OCI-LY3 (cell line): ENCODE results near the gene LEUTX.

Experiments
- EZH2phosphoT487 ChIP-seq: fragments of 200-600 bp; shearing (Covaris generic); IDR thresholded peaks from 2 replicates; pipeline ENCODE4 v1.6.1; 2018; ENCODE audit warnings: antibody characterized with exemption, mixed run types, low read depth
- TF ChIP-seq, protein P1 (sequence below): fragments of 200-600, 300-600 bp; sonication (generic); IDR thresholded peaks from 2 replicates; pipeline ENCODE4 v1.5.1; 2014; ENCODE audit warnings: antibody characterized with exemption, low read length, low read depth

DNA sequence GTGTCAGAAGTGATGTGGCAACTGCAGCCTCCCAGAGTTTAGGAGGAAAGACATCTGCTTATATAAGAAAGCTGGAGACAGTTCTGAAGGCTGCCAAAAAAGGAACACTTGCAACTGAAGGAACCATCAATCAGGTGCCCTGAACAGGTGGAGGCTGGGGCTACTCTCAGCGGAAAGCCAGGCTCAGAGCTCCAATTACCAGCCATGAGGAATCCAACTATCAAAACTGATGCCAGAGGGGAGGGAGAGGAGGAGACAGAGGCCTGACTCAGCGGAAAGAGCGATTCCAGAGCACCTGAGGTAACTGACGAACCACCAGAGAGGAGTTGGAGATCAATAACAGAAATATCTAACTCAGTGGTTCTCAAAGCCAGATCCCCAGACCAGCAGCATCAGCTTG, 24.3 kb downstream of the LEUTX start:
- no peak for TF ChIP-seq EZH2phosphoT487
- TF ChIP-seq, protein P1, sequence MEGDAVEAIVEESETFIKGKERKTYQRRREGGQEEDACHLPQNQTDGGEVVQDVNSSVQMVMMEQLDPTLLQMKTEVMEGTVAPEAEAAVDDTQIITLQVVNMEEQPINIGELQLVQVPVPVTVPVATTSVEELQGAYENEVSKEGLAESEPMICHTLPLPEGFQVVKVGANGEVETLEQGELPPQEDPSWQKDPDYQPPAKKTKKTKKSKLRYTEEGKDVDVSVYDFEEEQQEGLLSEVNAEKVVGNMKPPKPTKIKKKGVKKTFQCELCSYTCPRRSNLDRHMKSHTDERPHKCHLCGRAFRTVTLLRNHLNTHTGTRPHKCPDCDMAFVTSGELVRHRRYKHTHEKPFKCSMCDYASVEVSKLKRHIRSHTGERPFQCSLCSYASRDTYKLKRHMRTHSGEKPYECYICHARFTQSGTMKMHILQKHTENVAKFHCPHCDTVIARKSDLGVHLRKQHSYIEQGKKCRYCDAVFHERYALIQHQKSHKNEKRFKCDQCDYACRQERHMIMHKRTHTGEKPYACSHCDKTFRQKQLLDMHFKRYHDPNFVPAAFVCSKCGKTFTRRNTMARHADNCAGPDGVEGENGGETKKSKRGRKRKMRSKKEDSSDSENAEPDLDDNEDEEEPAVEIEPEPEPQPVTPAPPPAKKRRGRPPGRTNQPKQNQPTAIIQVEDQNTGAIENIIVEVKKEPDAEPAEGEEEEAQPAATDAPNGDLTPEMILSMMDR, result no peak
